HFF-Myc (cell line): Measurements from ENCODE around the gene SLC12A1.

Experiments
- DNase-seq: peaks from one replicate; pipeline ENCODE4 v3.0.0-alpha.2; 2011; ENCODE audit warnings: low read depth; ENCODE audit errors: extremely low read depth
- H3K4me3 ChIP-seq: replicated peaks from 2 replicates; pipeline ENCODE4 v1.5.1; 2011; ENCODE audit warnings: low read depth, mild to moderate bottlenecking, control low read depth, low read length
- TF ChIP-seq, protein P1 (sequence below): IDR thresholded peaks from 2 replicates; pipeline ENCODE4 v1.5.1; 2012; ENCODE audit warnings: mild to moderate bottlenecking, low read depth, low read length, control low read depth; ENCODE audit errors: missing control alignments

SLC12A1 gene

DNA sequence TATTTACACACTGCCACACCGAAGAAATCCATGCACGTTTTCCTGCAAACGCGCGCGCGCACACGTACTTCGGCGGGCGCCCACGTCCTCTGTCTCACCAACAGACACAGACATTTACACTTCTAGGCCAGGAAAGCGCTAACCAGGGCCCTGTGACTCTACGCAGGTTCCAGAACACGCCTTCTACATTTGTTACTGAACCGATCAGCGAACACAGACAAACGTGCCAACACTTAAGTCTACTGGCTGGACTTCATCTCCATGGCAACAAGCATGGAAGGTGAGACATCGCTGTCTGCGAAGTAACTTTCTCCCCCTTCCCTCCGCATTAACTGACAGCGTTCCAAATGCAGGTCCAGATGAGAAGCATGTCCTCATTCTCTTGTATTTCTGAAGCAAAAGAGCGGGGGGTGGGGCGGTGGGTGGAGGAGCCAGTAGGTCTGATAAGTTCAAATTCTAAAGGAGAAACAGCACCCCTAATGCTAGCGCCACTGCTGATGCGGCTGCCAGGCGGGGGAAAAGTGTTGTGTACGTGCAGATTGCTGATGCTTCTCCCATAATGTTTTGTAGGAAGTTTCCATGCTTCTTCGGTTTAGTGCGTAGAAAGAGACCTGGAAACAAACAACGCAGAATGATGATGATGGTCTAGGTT is 14.4 kb upstream of the SLC12A1 start, which contains the start of gene CTXN2:
CTXN2 (plus strand) TSS at position 92 of the 652 bp plus-strand sequence. CDS start 9,636 bp downstream, outside the sequence.
- TF ChIP-seq, protein P1, sequence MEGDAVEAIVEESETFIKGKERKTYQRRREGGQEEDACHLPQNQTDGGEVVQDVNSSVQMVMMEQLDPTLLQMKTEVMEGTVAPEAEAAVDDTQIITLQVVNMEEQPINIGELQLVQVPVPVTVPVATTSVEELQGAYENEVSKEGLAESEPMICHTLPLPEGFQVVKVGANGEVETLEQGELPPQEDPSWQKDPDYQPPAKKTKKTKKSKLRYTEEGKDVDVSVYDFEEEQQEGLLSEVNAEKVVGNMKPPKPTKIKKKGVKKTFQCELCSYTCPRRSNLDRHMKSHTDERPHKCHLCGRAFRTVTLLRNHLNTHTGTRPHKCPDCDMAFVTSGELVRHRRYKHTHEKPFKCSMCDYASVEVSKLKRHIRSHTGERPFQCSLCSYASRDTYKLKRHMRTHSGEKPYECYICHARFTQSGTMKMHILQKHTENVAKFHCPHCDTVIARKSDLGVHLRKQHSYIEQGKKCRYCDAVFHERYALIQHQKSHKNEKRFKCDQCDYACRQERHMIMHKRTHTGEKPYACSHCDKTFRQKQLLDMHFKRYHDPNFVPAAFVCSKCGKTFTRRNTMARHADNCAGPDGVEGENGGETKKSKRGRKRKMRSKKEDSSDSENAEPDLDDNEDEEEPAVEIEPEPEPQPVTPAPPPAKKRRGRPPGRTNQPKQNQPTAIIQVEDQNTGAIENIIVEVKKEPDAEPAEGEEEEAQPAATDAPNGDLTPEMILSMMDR: no peak
- no peak within 1 kb of the TSS for H3K4me3 ChIP-seq
- no peak for DNase-seq

DNA sequence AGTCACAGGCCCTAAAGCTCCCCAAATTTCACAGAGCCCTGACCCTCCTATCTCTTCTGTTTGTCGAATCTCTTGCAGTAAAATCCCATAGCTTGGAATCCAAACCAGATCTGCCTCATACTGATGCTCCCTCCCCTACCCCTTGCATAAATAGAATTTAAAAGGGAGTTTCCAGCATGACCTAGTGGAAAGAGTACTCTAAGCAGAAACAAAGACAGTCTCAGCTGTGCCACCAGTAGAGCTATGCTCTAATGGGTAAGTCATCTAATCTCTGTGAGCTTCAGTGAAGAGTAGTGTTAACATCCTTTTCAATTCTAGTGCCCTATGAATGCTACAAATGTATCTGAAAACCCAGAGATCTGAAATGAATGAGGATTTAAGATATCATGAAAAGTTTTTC is 4.0 kb upstream of the SLC12A1 start:
- H3K4me3 ChIP-seq: no peak overlapping the region
- DNase-seq: no peak
- TF ChIP-seq, protein P1: no peak

DNA sequence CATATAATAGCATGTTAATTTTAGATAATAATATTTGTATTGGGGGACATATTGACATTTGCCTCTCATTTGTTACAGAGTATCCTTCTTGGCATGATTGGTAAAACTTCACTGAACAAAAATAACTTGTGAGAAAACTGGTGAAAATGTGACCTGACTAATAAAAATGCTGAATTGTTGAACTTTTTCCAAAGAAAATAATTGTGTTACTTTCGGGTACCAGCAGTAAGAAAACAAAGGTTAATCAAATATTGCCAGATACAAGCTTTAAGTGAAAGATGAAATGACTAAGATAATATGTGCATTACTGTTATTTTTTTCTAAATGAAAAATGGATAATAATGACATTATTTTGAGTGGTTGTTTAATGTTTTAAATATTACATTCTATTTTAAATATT is 15.2 kb downstream of the SLC12A1 start:
- H3K4me3 ChIP-seq: no peak overlapping the region
- no peak for DNase-seq
- TF ChIP-seq, protein P1: no peak

DNA sequence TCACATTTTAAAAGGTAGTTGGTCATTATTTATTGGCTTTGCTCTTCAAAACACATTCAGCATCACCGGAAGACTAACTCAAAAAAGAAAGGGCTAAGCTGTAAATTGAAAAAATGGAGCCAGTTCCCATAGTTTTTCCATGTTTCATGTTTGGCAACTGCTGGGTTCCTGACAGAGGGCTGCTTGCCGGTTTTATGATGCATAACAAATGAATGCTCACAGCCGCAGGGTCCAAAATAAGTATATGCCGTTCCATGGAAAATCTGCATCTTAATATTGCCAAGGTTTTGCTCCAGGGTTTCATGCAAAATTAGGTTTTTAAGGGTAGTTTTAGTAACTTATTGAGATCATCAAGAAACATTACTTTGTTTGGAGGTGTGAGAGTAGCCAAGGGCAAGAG is 15.8 kb downstream of the SLC12A1 start:
- H3K4me3 ChIP-seq: no peak overlapping the region
- TF ChIP-seq, protein P1: no peak
- no peak for DNase-seq

DNA sequence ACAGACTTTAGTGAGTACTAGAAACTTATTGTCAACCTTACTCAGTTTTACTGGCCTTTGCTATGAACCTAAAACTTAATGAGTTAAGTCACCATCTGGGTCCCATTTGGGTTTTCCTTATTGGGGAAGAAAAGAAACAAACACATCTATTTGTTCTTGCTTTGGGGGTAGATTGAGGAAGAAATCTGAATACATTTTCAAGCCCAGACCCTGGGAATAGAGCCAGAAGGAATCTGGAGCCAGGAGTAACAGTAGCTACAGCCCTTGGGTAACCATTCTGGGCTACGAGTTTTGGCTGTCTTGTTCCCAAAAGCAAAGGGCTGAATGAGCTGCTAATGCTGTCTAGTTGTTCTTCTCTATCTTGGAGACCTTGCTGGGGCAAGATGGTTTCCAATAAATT is 16.5 kb downstream of the SLC12A1 start:
- no peak for DNase-seq
- no peak overlapping the region for H3K4me3 ChIP-seq
- TF ChIP-seq, protein P1: no peak

DNA sequence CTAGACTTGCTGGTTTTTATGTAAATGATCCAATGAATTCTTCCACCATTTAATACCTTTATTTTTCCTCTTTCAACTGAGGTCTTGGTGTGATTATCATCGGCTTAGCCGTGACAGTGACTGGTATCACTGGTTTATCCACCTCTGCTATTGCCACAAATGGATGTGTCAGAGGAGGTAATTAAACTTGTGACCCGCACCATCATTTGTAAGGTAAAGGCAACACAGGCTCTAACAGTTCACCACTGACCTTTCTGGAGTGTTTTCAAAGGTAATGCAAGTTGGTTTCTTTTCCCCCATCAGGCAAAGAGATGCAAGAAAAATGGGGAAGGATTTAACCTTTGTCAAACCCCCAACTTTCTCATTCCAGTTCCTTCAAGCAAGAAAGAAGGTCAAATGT is 19.7 kb downstream of the SLC12A1 start:
- no peak overlapping the region for H3K4me3 ChIP-seq
- TF ChIP-seq, protein P1: no peak
- DNase-seq: no peak

DNA sequence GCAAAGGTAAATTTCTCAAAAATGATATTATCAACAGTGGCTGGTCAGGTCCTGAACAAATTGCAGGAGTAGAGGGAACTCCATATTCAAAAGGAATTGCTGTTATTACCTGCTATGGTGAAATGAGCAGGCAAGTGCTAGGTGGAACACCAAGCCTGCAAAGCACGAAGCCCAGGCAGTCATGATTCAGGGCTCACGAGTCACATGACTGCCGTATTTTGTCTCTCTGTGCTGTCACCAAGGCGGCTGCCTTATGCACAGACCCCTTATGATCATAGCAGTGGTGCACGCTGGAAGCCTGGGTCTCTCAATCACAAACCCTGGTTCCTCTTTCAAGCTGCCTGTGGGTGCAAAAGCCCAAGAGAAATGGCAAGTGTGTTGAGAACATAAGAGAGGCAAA is 24.4 kb downstream of the SLC12A1 start:
- no peak for DNase-seq
- TF ChIP-seq, protein P1: no peak
- H3K4me3 ChIP-seq: no peak overlapping the region
